Breast epithelium (tissue), 4 donors: Measurements from ENCODE around the gene CCDC34. TPM values are rescaled to one million over a fixed set of nuclear protein-coding genes. Genes with fewer than 3 reads are reported as not detected.

ENCODE experiments used
- DNase-seq, 2 donors: peaks; one replicate each; pipeline ENCODE4 v3.0.0-alpha.2; 2019; ENCODE audit warnings: low spot score in 2 of 2
- H3K27ac ChIP-seq, 2 donors: fragments of 200-600 bp; sonication (generic) in 1 of 2; one replicate each; pipeline ENCODE4 v1.5.1; 2016 to 2019; ENCODE audit warnings: mild to moderate bottlenecking in 1 of 2
- H3K27me3 ChIP-seq, 2 donors: fragments of 200-600 bp; sonication (generic) in 1 of 2; one replicate each; pipeline versions ENCODE4 v1.5.1 to v1.6.0; 2017 to 2019; ENCODE audit warnings: control low read depth in 1 of 2, mild to moderate bottlenecking in 1 of 2
- H3K36me3 ChIP-seq: fragments of 200-600 bp; one replicate; pipeline ENCODE4 v1.5.1; 2019
- H3K4me1 ChIP-seq, 2 donors: fragments of 200-600 bp; sonication (generic); one replicate each; pipeline ENCODE4 v1.5.1; 2016 to 2019; ENCODE audit warnings: control low read depth in 1 of 2
- H3K4me3 ChIP-seq, 3 donors: fragments of 200-600 bp; sonication (generic); 1 replicate in 2 of 3; 2 replicates in 1 of 3; pipeline ENCODE4 v1.5.1; 2016 to 2019; ENCODE audit warnings: mild to moderate bottlenecking in 3 of 3, moderate library complexity in 2 of 3
- H3K9me3 ChIP-seq, 2 donors: fragments of 200-600 bp; sonication (generic) in 1 of 2; one replicate each; pipeline ENCODE4 v1.5.1; 2016 to 2019; ENCODE audit warnings: control low read depth in 1 of 2
- POLR2A ChIP-seq: fragments of 450-650 bp; IDR thresholded peaks from one replicate; pipeline ENCODE4 v1.6.1; 2016; ENCODE audit warnings: antibody characterized with exemption, mild to moderate bottlenecking, moderate library complexity
- POLR2AphosphoS5 ChIP-seq, 3 donors: sonication (generic); formaldehyde crosslinking; IDR thresholded peaks; one replicate each; pipeline ENCODE4 v1.6.1; 2017; ENCODE audit warnings: antibody characterized with exemption in 3 of 3
- intact Hi-C: fragments of 100-400 bp; cut with DNase I; formaldehyde crosslinking; loops from one replicate; pipeline ENCODE4 v1.15.1; 2023; ENCODE audit warnings: low total_unique reads
- total RNA-seq, 3 donors: library from RNA; depleted of rRNA; stranded (reverse); fragments of >200 nt; gene quantifications; one replicate each; pipeline ENCODE4 v1.1.0, GENCODE V29; 2016
- TF ChIP-seq, protein P1 (sequence below), 3 donors: fragments of 450-650 bp; IDR thresholded peaks; one replicate each; pipeline ENCODE4 v1.5.1; 2016 to 2017; ENCODE audit warnings: antibody characterized with exemption in 3 of 3, mild to moderate bottlenecking in 3 of 3, moderate library complexity in 3 of 3

Gene CCDC34
- total RNA-seq, 3 donors from 2014 or later, result 2.2 to 9.7 (median 4.9) TPM

DNA sequence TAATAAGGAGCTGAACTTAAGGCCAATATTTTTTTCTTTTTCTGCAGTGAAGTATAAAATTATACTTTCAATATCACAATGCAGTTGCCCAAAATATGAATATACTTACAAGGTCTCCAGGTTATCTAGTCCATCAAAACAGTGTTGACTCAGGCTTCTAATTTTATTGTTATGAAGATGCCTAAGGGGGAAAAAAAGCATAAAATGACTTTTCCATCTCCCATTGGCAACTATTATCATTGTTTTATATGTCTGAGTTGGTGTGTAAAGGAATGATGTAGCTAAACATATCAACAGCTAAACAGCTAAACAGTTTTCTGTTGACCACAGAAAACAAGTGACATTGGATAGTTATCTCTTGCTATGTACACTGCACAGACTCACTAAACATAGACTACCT lies 21.2 kb upstream of the CCDC34 start:
- Histone ChIP-seq H3K9me3 (no peaks in the 10 kb centered on the region), H3K4me1 (no peaks in the 10 kb centered on the region), H3K36me3 (no peaks in the 10 kb centered on the region), H3K27ac (no peak overlapping the region), H3K4me3 (no peak overlapping the region), H3K27me3 (no peaks in the 10 kb centered on the region)
- intact Hi-C loops, result no loop called here
- no peak for DNase-seq
- TF ChIP-seq POLR2AphosphoS5 (IDR thresholded peaks at IDR 0.05) (no peak), POLR2A (no peak)
- TF ChIP-seq, protein P1, sequence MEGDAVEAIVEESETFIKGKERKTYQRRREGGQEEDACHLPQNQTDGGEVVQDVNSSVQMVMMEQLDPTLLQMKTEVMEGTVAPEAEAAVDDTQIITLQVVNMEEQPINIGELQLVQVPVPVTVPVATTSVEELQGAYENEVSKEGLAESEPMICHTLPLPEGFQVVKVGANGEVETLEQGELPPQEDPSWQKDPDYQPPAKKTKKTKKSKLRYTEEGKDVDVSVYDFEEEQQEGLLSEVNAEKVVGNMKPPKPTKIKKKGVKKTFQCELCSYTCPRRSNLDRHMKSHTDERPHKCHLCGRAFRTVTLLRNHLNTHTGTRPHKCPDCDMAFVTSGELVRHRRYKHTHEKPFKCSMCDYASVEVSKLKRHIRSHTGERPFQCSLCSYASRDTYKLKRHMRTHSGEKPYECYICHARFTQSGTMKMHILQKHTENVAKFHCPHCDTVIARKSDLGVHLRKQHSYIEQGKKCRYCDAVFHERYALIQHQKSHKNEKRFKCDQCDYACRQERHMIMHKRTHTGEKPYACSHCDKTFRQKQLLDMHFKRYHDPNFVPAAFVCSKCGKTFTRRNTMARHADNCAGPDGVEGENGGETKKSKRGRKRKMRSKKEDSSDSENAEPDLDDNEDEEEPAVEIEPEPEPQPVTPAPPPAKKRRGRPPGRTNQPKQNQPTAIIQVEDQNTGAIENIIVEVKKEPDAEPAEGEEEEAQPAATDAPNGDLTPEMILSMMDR (IDR thresholded peaks at IDR 0.05), result no peak

GRCh38 chr11:27383645-27384044 lies 20.6 kb upstream of the CCDC34 start:
- intact Hi-C loops, result no loop called here
- TF ChIP-seq POLR2AphosphoS5 (IDR thresholded peaks at IDR 0.05) (no peak), POLR2A (no peak)
- TF ChIP-seq, protein P1 (IDR thresholded peaks at IDR 0.05), result no peak
- no peak overlapping the region for H3K4me3 ChIP-seq
- no peaks in the 10 kb centered on the region for H3K9me3 ChIP-seq
- H3K36me3 ChIP-seq, result no peaks in the 10 kb centered on the region
- H3K4me1 ChIP-seq, result no peaks in the 10 kb centered on the region
- H3K27me3 ChIP-seq, result no peaks in the 10 kb centered on the region
- H3K27ac ChIP-seq, result no peak overlapping the region
- no peak for DNase-seq

GRCh38 chr11:27381238-27381666 lies 18.2 kb upstream of the CCDC34 start:
- Histone ChIP-seq H3K27me3 (no peaks in the 10 kb centered on the region), H3K27ac (no peak overlapping the region), H3K4me3 (no peak overlapping the region), H3K36me3 (no peaks in the 10 kb centered on the region), H3K9me3 (no peaks in the 10 kb centered on the region), H3K4me1 (no peaks in the 10 kb centered on the region)
- TF ChIP-seq, protein P1 (IDR thresholded peaks at IDR 0.05), result no peak
- TF ChIP-seq POLR2A (no peak), POLR2AphosphoS5 (IDR thresholded peaks at IDR 0.05) (no peak)
- intact Hi-C loops, result no loop called here
- no peak for DNase-seq

DNA sequence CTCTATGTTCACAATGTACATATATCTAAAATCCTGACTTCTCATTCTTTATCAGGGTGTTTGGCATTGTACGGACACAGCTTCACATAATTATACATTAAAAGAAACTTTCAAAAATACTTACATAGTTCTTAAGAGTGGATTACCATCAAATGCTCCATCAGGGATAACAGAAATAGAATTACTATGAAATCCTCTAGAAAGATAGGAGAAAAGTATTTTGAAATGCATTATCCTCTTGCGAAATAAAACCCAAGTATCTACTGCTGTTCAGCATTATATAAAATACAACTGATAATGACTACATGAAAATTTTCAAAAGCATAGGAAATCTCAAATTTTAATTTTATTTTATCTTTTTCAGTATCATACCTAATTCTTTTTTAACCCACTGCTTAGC lies 17.8 kb upstream of the CCDC34 start:
- TF ChIP-seq, protein P1 (IDR thresholded peaks at IDR 0.05), result no peak
- no peak for TF ChIP-seq POLR2A
- no peak for TF ChIP-seq POLR2AphosphoS5 (IDR thresholded peaks at IDR 0.05)
- no peaks in the 10 kb centered on the region for H3K4me1 ChIP-seq
- intact Hi-C loops, result no loop called here
- H3K27me3 ChIP-seq, result no peaks in the 10 kb centered on the region
- no peaks in the 10 kb centered on the region for H3K36me3 ChIP-seq
- no peak overlapping the region for H3K4me3 ChIP-seq
- no peak for DNase-seq
- no peak overlapping the region for H3K27ac ChIP-seq
- no peaks in the 10 kb centered on the region for H3K9me3 ChIP-seq

GRCh38 chr11:27379449-27379848 lies 16.4 kb upstream of the CCDC34 start:
- intact Hi-C loops, result no loop called here
- DNase-seq, result no peak
- no peak overlapping the region for H3K27ac ChIP-seq
- H3K9me3 ChIP-seq, result no peaks in the 10 kb centered on the region
- no peak overlapping the region for H3K4me3 ChIP-seq
- H3K36me3 ChIP-seq, result no peaks in the 10 kb centered on the region
- no peaks in the 10 kb centered on the region for H3K27me3 ChIP-seq
- TF ChIP-seq, protein P1 (IDR thresholded peaks at IDR 0.05), result no peak
- TF ChIP-seq POLR2A, result no peak
- TF ChIP-seq POLR2AphosphoS5 (IDR thresholded peaks at IDR 0.05), result no peak
- H3K4me1 ChIP-seq, result no peaks in the 10 kb centered on the region
